ENCODE results near the gene CLINT1.
A peak's percentile ranks its signal among the peaks of the same experiment; 100 is the strongest.

CLINT1 gene

DNA sequence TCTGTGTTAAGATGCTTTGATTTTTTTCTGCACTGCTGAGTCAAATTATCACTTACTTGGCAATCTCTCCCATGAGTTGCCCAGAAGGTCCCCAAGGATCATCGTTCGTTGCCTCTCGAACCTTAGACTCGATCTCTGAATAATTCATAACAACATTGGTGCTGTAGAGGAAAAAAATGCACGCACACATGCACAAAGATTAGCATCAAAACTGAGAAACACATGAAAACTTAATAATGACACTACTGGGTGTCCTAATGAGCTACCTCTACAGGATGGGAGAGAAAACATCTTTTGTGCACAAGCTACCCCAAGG is 41.6 kb downstream of the CLINT1 start:
- no peak for ATAC-seq
- Mint-ChIP-seq H3K27me3 (no peaks in the 10 kb centered on the region), H3K4me1 (peaks cover 33% of the 10 kb centered on the region), H3K4me3 (no peak overlapping the region), H3K9me3 (peaks cover 0 to 3% of the 10 kb centered on the region in 2 donors), H3K27ac (no peak overlapping the region)
- DNase-seq = no peak

DNA sequence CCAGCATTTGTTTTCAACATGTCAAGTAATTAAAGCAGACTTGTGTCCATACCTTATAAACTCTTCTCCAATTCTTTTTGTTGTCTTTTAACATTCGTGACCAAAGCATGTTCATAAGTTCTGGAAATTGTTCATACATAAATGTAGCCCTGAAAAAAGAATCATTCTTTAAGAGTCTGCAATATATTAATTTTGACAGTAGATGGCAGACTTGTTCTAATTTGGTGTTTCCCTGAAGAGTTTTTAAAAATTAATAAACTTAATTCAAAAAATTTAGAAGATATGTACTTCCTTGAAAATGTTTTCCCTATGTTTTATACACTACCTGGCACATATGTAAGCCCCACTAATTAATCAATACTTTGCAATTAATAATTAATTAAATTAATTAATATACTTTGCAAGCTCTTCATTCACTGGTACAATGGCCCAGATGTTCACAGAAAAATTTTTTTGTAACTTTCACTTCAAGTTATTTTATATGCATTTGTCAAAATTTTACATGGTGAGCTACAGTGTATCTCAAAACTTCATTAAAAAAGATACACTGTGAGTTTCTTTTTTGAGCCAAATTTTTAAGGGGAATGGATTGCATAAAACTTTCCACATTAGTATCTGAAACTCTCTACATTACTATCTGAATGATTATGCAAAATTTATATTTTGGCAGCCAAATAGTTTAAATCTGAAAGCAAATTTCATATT is 42.1 kb downstream of the CLINT1 start:
- DNase-seq (no peak), ATAC-seq (no peak)
- no peak overlapping the region for H3K4me3 Mint-ChIP-seq

DNA sequence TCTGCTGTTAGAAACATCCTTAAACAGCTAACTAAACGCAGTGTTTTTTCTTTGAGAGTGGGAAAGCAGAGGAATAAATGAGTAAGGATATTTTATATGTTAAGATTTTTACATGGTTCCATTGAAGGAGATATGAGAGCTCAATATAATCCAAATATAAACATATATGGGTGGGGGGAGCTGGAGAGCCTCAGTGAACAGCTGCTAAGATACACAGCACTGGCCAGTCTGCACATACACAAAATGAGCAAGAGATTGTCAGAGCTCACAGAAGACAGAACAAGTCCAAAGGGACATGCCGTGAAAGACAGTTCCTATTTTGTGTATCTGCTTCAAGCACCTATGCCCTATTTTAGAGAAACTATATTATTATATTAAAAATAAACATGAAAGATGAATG is 46.9 kb downstream of the CLINT1 start:
- no peak overlapping the region for H3K4me3 Mint-ChIP-seq
- H3K9me3 Mint-ChIP-seq = no peaks in the 10 kb centered on the region
- ATAC-seq (no peak), DNase-seq (no peak)
- H3K27me3 Mint-ChIP-seq = no peaks in the 10 kb centered on the region
- no peak overlapping the region for H3K27ac Mint-ChIP-seq
- H3K4me1 Mint-ChIP-seq = peaks cover under 1% of the 10 kb centered on the region

More for the DNA sequence above, 42.1 kb downstream of the CLINT1 start:
- no peaks in the 10 kb centered on the region for H3K9me3 Mint-ChIP-seq
- no peak overlapping the region for H3K27ac Mint-ChIP-seq
- no peaks in the 10 kb centered on the region for H3K27me3 Mint-ChIP-seq
- peaks cover 28% of the 10 kb centered on the region for H3K4me1 Mint-ChIP-seq

DNA sequence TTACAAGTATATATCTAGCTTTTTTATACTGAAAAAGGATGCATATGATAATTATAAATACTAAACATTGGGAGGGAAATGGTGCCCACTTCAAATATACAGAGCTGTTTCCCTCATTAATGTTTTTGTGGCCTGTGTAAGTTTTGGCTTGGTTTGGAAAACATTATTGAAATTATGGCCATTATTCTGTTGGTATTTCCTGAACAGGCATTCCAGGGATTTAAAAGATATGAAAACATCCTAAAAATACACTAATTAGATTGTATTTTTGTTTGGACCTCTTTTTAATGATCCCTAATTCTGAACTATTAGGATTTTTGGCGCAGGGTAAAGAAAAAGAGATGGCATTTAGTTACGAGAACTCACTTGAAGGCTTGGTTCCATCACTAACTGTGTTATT is 50.9 kb downstream of the CLINT1 start:
- Mint-ChIP-seq H3K9me3 (no peaks in the 10 kb centered on the region), H3K4me3 (no peak overlapping the region), H3K4me1 (no peaks in the 10 kb centered on the region), H3K27me3 (no peaks in the 10 kb centered on the region), H3K27ac (no peak overlapping the region)
- DNase-seq = no peak
- no peak for ATAC-seq

DNA sequence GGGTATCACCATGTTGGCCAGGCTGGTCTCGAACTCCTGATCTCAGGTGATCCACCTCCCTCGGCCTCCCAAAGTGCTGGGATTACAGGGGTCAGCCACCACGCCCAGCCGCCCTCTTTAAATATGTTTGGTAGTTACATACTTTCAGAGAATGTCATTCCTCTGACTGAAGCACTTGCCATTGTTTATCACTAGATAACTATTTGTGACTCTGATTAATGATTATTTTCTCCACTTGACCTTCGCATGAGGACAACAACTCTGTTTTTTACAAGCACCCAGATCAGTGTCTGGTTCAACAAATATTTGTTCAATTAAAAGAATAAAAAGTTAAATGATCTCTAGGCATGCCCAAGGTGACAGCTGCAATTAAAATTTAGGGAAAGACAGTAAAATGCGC is 56.2 kb downstream of the CLINT1 start:
- ATAC-seq (no peak), DNase-seq (no peak)
- Mint-ChIP-seq H3K4me3 (no peak overlapping the region), H3K9me3 (no peaks in the 10 kb centered on the region), H3K4me1 (no peaks in the 10 kb centered on the region), H3K27ac (no peak overlapping the region), H3K27me3 (no peaks in the 10 kb centered on the region)

DNA sequence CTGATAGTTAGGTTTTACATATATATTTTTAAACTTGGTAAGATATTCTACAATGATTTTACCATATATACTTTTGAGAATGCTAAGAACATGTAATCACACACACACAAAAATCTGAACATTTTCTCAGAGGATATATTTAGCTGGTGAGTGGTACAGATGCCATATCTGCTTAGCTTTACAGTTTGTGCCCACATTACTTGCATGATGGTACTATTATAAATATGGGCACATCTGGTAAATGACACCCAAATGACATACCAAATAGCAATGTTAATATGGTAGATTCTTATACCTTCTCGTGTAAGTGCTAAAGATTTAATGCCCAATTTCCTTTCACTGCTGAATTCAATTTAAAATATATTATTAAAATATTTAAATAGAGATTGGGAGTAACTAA is 58.8 kb downstream of the CLINT1 start:
- DNase-seq = no peak
- H3K4me1 Mint-ChIP-seq = no peaks in the 10 kb centered on the region
- no peak overlapping the region for H3K27ac Mint-ChIP-seq
- no peaks in the 10 kb centered on the region for H3K9me3 Mint-ChIP-seq
- no peak for ATAC-seq
- H3K27me3 Mint-ChIP-seq = no peaks in the 10 kb centered on the region
- no peak overlapping the region for H3K4me3 Mint-ChIP-seq

DNA sequence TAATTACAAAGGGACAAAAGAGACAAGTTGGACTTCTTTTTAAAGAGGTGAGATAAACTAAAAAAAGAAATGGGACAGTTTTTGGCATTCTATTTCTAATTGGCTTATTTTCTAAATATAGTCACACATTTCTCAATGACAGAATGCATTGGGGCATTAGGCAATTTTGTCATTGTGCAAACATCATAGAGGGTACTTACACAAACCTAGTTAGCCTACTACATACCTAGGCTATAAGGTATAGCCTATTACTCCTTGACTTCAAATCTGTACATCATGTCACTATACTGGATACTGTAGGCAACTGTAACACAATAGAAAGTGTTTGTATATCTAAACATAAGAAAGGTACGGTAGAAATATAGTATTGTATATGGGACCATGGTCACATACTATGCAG is 59.4 kb downstream of the CLINT1 start:
- no peak overlapping the region for H3K27ac Mint-ChIP-seq
- H3K4me3 Mint-ChIP-seq = no peak overlapping the region
- H3K27me3 Mint-ChIP-seq = no peaks in the 10 kb centered on the region
- ATAC-seq (no peak), DNase-seq (no peak)
- no peaks in the 10 kb centered on the region for H3K9me3 Mint-ChIP-seq
- no peaks in the 10 kb centered on the region for H3K4me1 Mint-ChIP-seq

DNA sequence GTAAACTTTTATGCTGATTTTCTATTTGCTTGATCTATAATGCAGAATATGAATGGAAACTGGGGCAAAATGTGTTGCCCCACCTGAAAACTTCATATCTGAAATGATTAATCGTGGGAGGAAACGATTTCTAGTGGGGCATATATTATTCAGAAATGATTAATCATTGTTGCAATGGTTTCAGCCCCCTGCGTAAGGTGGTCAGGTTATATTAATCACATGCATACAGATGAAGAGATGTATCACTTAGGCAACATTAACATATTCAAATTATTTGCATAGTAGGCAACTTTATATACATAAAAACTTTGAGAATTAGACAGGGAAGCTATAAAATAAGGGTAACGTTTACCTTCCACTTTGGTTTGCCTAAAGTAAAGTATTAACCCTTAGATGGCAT is 65.6 kb downstream of the CLINT1 start:
- H3K27me3 Mint-ChIP-seq = no peaks in the 10 kb centered on the region
- DNase-seq (peak in 1 of 2 donors; percentile 17), ATAC-seq (peak; percentile 94)
- no peaks in the 10 kb centered on the region for H3K9me3 Mint-ChIP-seq
- peaks cover 12% of the 10 kb centered on the region for H3K4me1 Mint-ChIP-seq
- peak overlapping the region; percentile 79 to 89 for H3K27ac Mint-ChIP-seq
- peak overlapping the region in 1 of 2 donors; percentile 52 for H3K4me3 Mint-ChIP-seq

DNA sequence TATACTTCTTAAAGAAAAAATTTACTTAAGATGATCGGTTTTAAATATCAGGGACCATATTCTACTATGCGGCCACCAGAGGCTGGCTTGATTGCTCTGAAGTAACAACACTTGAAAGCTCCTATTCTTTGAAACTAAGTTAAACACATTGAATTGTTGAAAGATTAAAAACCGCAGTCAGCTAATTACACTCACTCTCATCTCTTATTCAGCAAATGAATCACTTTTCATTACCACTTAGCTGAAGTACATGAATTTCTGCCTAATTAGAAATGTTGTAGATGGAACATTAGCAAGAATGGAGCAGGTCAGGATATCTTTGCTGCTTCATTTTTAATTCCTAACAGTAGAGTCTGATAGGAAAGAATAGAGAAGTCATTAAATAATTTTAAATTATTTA is 73.1 kb downstream of the CLINT1 start:
- H3K27me3 Mint-ChIP-seq = no peaks in the 10 kb centered on the region
- H3K27ac Mint-ChIP-seq = no peak overlapping the region
- H3K9me3 Mint-ChIP-seq = no peaks in the 10 kb centered on the region
- DNase-seq = no peak
- no peaks in the 10 kb centered on the region for H3K4me1 Mint-ChIP-seq
- H3K4me3 Mint-ChIP-seq = no peak overlapping the region
- no peak for ATAC-seq

DNA sequence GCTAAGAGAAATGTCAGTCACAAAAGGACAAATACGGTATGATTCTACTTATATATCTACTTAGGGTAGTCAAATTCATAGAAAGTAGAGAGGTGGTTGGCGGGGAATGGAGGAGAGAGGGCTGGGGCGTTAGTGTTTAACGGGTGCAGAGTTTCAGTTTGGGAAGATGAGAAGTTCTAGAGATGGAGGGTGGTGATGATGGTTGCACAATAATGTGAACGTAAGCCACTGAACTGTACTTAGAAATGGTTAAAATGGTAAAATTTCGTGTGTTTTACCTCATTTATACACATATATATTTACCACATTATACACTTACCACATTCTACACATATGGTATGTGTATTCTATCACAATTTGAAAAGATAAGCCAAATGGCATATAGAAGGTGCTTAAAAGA is 79.7 kb downstream of the CLINT1 start:
- DNase-seq = no peak
- H3K9me3 Mint-ChIP-seq = no peaks in the 10 kb centered on the region
- no peak overlapping the region for H3K27ac Mint-ChIP-seq
- H3K4me1 Mint-ChIP-seq = no peaks in the 10 kb centered on the region
- H3K27me3 Mint-ChIP-seq = no peaks in the 10 kb centered on the region
- H3K4me3 Mint-ChIP-seq = no peak overlapping the region
- ATAC-seq = no peak

DNA sequence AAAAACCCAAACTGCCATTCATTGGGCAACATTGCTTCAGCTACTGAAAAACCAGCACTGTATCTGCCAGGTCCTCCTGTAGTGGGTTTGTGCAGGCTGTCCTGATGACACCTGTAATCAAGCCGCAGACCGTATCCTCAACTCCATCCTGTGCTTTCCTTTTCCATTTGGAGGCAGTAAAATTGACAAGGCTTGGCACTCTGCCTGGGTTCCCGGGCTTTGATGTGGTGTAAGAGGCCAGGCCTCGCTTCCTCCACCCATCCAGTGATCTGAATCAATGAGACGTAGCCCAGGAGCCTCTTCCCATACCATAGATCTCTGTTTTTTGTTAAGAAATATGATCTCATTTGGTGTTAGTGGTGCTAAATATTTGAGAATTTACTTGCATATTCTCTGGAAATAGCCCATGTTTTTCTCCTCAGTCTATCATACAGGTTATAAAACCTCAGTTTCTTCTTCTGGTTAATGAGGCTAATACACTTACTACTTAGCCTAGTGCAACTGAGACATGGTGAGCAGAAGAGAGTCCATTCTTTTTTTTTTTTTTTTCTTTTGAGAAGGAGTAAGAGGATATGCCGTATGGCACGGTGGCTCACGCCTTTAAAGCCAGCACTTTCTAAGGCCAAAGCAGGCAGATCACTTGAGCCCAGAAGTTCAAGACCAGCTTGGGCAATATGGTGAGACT is 80.7 kb downstream of the CLINT1 start:
- no peak for ATAC-seq
- Mint-ChIP-seq H3K27me3 (no peaks in the 10 kb centered on the region), H3K9me3 (no peaks in the 10 kb centered on the region), H3K4me3 (no peak overlapping the region), H3K27ac (peak overlapping the region in 1 of 2 donors; percentile 71), H3K4me1 (no peaks in the 10 kb centered on the region)
- DNase-seq = no peak

DNA sequence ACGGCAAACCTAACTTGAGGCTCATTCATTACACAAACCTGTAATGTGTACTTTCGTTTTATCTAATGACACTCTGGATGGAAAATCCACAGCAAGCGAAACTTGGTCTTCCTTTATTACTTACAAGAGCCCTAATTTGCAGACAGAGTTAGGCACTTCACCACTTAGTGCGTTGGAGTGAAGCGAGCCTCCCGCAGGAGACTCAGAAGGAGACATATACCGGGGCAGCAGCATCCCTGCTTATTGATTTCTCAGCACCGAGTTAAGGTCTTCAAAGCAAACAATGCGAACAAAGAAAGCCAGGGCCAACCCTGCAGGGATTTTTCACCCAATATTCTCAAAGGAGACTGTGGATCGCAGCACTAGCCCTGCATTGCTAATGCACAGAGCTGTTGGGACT is 86.8 kb downstream of the CLINT1 start:
- no peak for ATAC-seq
- Mint-ChIP-seq H3K27ac (no peak overlapping the region), H3K4me1 (no peaks in the 10 kb centered on the region), H3K27me3 (no peaks in the 10 kb centered on the region), H3K9me3 (no peaks in the 10 kb centered on the region), H3K4me3 (no peak overlapping the region)
- DNase-seq = no peak

DNA sequence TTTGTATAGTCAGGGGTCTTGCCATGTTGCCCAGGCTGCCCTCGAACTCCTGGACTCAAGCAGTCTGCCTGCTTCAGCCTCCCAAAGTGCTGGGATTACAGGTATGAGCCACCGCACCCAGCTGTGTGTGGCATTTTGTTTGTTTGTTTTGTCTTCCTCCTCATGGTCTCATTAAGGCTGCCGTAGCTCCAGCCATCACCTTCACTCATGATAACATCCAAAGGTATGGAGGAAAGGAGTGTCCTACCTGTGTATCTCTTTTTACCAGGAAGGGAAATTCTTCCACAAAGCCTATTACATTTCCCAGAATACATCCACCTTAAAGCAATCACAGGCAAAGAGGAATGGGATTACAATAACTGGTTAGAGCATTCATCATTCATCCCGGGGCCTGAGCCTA is 88.3 kb downstream of the CLINT1 start:
- H3K4me1 Mint-ChIP-seq = no peaks in the 10 kb centered on the region
- ATAC-seq (no peak), DNase-seq (no peak)
- H3K4me3 Mint-ChIP-seq = no peak overlapping the region
- no peaks in the 10 kb centered on the region for H3K9me3 Mint-ChIP-seq
- no peak overlapping the region for H3K27ac Mint-ChIP-seq
- no peaks in the 10 kb centered on the region for H3K27me3 Mint-ChIP-seq

DNA sequence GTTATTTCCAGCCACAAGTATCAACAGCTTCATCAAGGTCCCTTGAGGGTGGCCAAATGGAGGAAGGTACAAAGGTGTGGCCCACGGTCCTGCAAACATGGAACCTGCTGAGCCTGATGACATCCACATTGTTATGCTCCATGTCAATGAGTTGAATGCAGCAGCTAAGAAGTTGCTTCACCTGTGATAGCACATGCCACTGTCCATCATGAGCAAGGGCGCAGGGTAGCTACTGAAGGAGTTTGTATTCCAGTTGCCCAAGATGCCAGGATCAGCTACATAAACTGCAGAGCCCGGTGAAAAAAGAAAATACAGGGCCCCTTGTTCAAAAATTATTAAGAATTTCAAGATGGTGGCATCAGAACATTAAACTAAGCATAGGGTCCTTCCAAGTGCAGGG is 91.3 kb downstream of the CLINT1 start:
- DNase-seq (no peak), ATAC-seq (no peak)
- no peaks in the 10 kb centered on the region for H3K27me3 Mint-ChIP-seq

DNA sequence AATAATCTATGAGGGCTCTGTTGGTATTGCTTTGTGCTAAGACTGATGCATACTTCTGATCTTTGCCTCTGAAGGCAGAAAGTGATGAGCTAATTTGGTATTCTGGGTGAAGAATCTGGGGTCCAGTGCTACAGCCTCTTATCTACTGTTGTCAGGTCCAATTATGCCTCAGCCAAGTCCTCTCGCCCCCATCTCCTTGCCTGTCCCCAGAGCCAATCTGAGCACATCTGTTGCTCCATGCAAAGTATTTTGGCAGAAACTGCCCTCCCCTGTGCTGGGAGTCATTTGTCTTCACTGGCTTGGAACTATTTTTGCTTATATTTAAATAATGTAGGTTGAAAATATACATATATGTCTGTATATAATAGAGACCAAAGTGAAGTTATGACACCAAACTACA is 92.0 kb downstream of the CLINT1 start:
- no peaks in the 10 kb centered on the region for H3K27me3 Mint-ChIP-seq
- DNase-seq = no peak
- no peaks in the 10 kb centered on the region for H3K9me3 Mint-ChIP-seq
- no peak for ATAC-seq
- H3K4me1 Mint-ChIP-seq = no peaks in the 10 kb centered on the region
- H3K27ac Mint-ChIP-seq = no peak overlapping the region
- no peak overlapping the region for H3K4me3 Mint-ChIP-seq

More for the DNA sequence above, 91.3 kb downstream of the CLINT1 start:
- H3K27ac Mint-ChIP-seq = no peak overlapping the region
- no peaks in the 10 kb centered on the region for H3K9me3 Mint-ChIP-seq
- H3K4me3 Mint-ChIP-seq = no peak overlapping the region
- no peaks in the 10 kb centered on the region for H3K4me1 Mint-ChIP-seq

DNA sequence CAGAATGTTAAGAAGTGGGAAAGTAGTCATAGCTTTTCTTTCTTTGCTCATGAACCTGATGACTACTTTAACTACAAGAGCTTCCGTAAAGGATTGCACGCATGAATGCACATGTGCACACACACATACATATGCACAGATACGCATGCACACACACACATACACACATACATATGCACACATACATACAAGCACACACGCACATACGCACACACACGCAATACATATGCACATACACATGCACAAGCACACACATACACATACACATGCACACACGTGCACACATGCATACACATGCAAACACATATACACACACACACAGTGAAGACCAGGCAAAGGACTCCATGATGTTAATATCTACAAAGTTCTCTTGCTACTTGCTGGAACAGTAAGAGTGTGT is 92.5 kb downstream of the CLINT1 start:
- no peak overlapping the region for H3K27ac Mint-ChIP-seq
- no peaks in the 10 kb centered on the region for H3K4me1 Mint-ChIP-seq
- ATAC-seq = no peak
- H3K4me3 Mint-ChIP-seq = no peak overlapping the region
- DNase-seq = no peak
- no peaks in the 10 kb centered on the region for H3K9me3 Mint-ChIP-seq
- no peaks in the 10 kb centered on the region for H3K27me3 Mint-ChIP-seq

DNA sequence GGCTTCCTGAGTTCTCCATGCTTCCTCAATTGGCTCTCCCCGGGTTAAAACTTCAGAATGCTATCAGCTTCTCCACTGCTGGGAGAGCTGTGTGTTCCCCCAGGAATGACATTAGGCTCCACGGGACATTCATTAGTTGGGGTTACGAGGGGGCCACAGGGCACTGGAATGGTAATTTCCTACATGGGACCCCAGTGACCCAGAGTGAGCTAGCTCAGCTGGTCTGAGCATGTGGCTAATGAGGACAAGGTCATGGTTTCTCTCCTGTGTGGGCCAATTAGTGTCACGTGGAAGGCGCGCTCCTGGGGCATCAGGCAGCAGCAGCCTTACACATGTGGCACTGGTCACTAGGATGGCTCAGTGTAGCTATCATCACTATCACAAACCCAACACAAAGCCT is 94.4 kb downstream of the CLINT1 start:
- Mint-ChIP-seq H3K27me3 (no peaks in the 10 kb centered on the region), H3K4me3 (no peak overlapping the region), H3K4me1 (no peaks in the 10 kb centered on the region), H3K9me3 (no peaks in the 10 kb centered on the region), H3K27ac (no peak overlapping the region)
- no peak for ATAC-seq
- DNase-seq = no peak

Measured in stimulated activated naive CD8-positive, alpha-beta T cell treated with anti-CD3 and anti-CD28 coated beads, Interleukin-15, amount 100 ng/mL, for 72 hours (primary cell).